ENCODE measurements around the gene MBNL3. TPM values are rescaled to one million over a fixed set of nuclear protein-coding genes. Genes with fewer than 3 reads are reported as not detected.

MBNL3 gene
- total and polyA plus RNA-seq, 9 of the 15 experiments (the other 6 are each of a cell fraction or from before 2014, with no cell fraction given): under 0.01 to 0.25 (median 0.16) TPM

DNA sequence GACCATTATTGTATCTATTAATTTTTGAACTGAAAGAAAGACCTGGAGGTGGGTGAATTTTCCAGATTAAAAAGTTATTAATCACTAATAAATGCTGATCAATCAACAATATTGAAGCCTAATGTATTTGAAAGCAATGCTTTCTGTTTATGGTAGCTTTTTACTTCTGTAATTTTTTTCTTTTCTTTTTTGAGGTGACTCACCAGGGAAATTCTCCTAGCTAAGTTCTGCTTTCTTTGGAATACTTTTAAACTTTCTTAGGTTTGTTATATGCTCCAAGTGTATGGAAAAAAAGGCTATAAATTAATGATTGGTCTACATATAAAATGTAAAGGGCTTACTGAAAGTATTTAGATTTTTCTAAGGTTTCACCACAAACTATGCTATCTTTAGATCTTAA is 94.2 kb downstream of the MBNL3 start:
- no peaks in the 10 kb centered on the region for H3K36me3 ChIP-seq (ENCODE audit: control insufficient read depth, insufficient read depth, low read length)
- CTCF ChIA-PET (ENCODE audit: low intra/inter-chr PET ratio): no interaction called here
- no peak for FAIRE-seq
- no peak overlapping the region for H3K27ac ChIP-seq (ENCODE audit: extremely low read depth, low read depth, low read length)
- no peak overlapping the region for H3K4me3 ChIP-seq
- ATAC-seq: no peak
- intact Hi-C loops (cut with micrococcal nuclease) (no loop called here), in situ Hi-C loops (cut with MboI) (no loop called here)
- H2AFZ ChIP-seq (ENCODE audit: low read depth, low read length): no peak overlapping the region
- BruUV-seq (replicated peaks): no TSS peak
- POLR2A ChIA-PET: no interaction called here
- H3K9me3 ChIP-seq (replicated peaks; ENCODE audit: control insufficient read depth, insufficient read depth, low read depth, low read length): no peaks in the 10 kb centered on the region
- DNase-seq (ENCODE audit: extremely low read depth in 1 of 4, low spot score in 3 of 4): no peak
- no peaks in the 10 kb centered on the region; the same call in 1 of the 2 replicates for H4K20me1 ChIP-seq (replicated peaks; ENCODE audit: control insufficient read depth, insufficient read depth, low read length)
- no peaks in the 10 kb centered on the region for H3K9me1 ChIP-seq (ENCODE audit: control insufficient read depth, insufficient read depth, low read length)
- TF ChIP-seq MYNN (IDR thresholded peaks at IDR 0.05) (no peak), MYNN (CRISPR knock-in tag; IDR thresholded peaks at IDR 0.05) (no peak), ZFX (CRISPR knock-in tag; IDR thresholded peaks at IDR 0.05) (no peak), ELK3 (CRISPR knock-in tag; IDR thresholded peaks at IDR 0.05) (no peak), GABPB2 (CRISPR knock-in tag; conservative IDR thresholded peaks at IDR 0.05) (no peak), JUND (IDR thresholded peaks at IDR 0.05; ENCODE audit: borderline replicate concordance, low read depth, low read length) (no peak), JUND (tag; IDR thresholded peaks at IDR 0.05; ENCODE audit: borderline replicate concordance, low read depth, low read length) (no peak), KDM4B (IDR thresholded peaks at IDR 0.05; ENCODE audit: borderline replicate concordance in 2 of 2, low read depth in 1 of 2) (no peak)
- TF ChIP-seq, protein P1, sequence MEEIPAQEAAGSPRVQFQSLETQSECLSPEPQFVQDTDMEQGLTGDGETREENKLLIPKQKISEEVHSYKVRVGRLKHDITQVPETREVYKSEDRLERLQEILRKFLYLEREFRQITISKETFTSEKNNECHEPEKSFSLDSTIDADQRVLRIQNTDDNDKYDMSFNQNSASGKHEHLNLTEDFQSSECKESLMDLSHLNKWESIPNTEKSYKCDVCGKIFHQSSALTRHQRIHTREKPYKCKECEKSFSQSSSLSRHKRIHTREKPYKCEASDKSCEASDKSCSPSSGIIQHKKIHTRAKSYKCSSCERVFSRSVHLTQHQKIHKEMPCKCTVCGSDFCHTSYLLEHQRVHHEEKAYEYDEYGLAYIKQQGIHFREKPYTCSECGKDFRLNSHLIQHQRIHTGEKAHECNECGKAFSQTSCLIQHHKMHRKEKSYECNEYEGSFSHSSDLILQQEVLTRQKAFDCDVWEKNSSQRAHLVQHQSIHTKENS (CRISPR knock-in tag; IDR thresholded peaks at IDR 0.05): no peak
- H3K4me2 ChIP-seq (ENCODE audit: insufficient read depth, low read length): no peak overlapping the region
- H3K27me3 ChIP-seq (ENCODE audit: control insufficient read depth in 2 of 2, insufficient read depth in 2 of 2, low read length in 2 of 2): no peaks in the 10 kb centered on the region
- no peak overlapping the region for H3K9ac ChIP-seq (ENCODE audit: insufficient read depth in 1 of 2, low read depth in 2 of 2, low read length in 2 of 2)
- H3K79me2 ChIP-seq (ENCODE audit: control insufficient read depth, insufficient read depth, low read length): no peaks in the 10 kb centered on the region
- H3K4me1 ChIP-seq (replicated peaks in 1 of 2; ENCODE audit: control insufficient read depth in 2 of 2, insufficient read depth in 2 of 2, low read length in 2 of 2): no peaks in the 10 kb centered on the region
